Stimulated activated CD4-positive, alpha-beta T cell treated with anti-CD3 and anti-CD28 coated beads, Interleukin-4, amount 100 ng/mL, for 48 hours (primary cell): ENCODE measurements around the gene CDK5RAP3.
"Not testable (repeated sequence)": the region's sequence is repeated elsewhere in the genome, so short reads cannot be mapped to it uniquely, and the experiment has no call there.

Experiments
- DNase-seq, 2 donors: peaks; one replicate each; pipeline ENCODE4 v3.0.0-alpha.2; 2020; ENCODE audit warnings: low read depth in 2 of 2

CDK5RAP3 gene

GRCh38 chr17:47975189-47975822 lies 4.4 kb downstream of the CDK5RAP3 start:
- DNase-seq = no peak

- DNase-seq = no peak
Measured at GRCh38 chr17:47975823-47976205, 4.9 kb downstream of the CDK5RAP3 start.

GRCh38 chr17:47978324-47978723 lies 7.4 kb downstream of the CDK5RAP3 start:
- peak in 1 of 2 donors; percentile 23 for DNase-seq

GRCh38 chr17:47980541-47980940 lies 9.6 kb downstream of the CDK5RAP3 start:
- DNase-seq = no peak

- no peak for DNase-seq
Measured at GRCh38 chr17:47981462-47981861, 10.5 kb downstream of the CDK5RAP3 start.

GRCh38 chr17:47982091-47982617 lies 11.2 kb downstream of the CDK5RAP3 start:
- DNase-seq = no peak

GRCh38 chr17:47982645-47983390 lies 11.9 kb downstream of the CDK5RAP3 start:
- DNase-seq = no peak

- DNase-seq = no peak
Measured at GRCh38 chr17:47983492-47984223, 12.7 kb downstream of the CDK5RAP3 start.

- no peak for DNase-seq
Measured at GRCh38 chr17:47986520-47986919, 15.6 kb downstream of the CDK5RAP3 start.

GRCh38 chr17:47987240-47987835 lies 16.4 kb downstream of the CDK5RAP3 start:
- DNase-seq = no peak

- DNase-seq = not testable (repeated sequence)
Measured at GRCh38 chr17:47988445-47988844, 17.5 kb downstream of the CDK5RAP3 start.

- no peak for DNase-seq
Measured at GRCh38 chr17:47989159-47989558, 18.2 kb downstream of the CDK5RAP3 start.

- DNase-seq = no peak
Measured at GRCh38 chr17:47989700-47990099, 18.8 kb downstream of the CDK5RAP3 start.

- DNase-seq = no peak
Measured at GRCh38 chr17:47990962-47991731, 20.2 kb downstream of the CDK5RAP3 start.

- no peak for DNase-seq
Measured at GRCh38 chr17:47992216-47992615, 21.3 kb downstream of the CDK5RAP3 start.

GRCh38 chr17:47993031-47993564 lies 22.2 kb downstream of the CDK5RAP3 start:
- DNase-seq = no peak

GRCh38 chr17:47993964-47994363 lies 23.1 kb downstream of the CDK5RAP3 start:
- no peak for DNase-seq

GRCh38 chr17:47994724-47995123 lies 23.8 kb downstream of the CDK5RAP3 start:
- DNase-seq = no peak

GRCh38 chr17:47995241-47995935 lies 24.5 kb downstream of the CDK5RAP3 start:
- DNase-seq = no peak

GRCh38 chr17:47996201-47996600 lies 25.3 kb downstream of the CDK5RAP3 start:
- DNase-seq = no peak
